GM10266 (cell line): ENCODE results near the gene FADS3.

Source experiments
- DNase-seq: peaks from one replicate; pipeline ENCODE4 v3.0.0; 2012; ENCODE audit errors: extremely low spot score
- TF ChIP-seq, protein P1 (sequence below): IDR thresholded peaks from 2 replicates; pipeline ENCODE4 v1.5.1; 2012; ENCODE audit warnings: mild to moderate bottlenecking, low read depth; ENCODE audit not compliant: control insufficient read depth, insufficient read depth; ENCODE audit errors: missing control alignments

Gene FADS3

GRCh38 chr11:61903845-61904244 is 12.5 kb upstream of the FADS3 start:
- DNase-seq, result no peak
- TF ChIP-seq, protein P1, sequence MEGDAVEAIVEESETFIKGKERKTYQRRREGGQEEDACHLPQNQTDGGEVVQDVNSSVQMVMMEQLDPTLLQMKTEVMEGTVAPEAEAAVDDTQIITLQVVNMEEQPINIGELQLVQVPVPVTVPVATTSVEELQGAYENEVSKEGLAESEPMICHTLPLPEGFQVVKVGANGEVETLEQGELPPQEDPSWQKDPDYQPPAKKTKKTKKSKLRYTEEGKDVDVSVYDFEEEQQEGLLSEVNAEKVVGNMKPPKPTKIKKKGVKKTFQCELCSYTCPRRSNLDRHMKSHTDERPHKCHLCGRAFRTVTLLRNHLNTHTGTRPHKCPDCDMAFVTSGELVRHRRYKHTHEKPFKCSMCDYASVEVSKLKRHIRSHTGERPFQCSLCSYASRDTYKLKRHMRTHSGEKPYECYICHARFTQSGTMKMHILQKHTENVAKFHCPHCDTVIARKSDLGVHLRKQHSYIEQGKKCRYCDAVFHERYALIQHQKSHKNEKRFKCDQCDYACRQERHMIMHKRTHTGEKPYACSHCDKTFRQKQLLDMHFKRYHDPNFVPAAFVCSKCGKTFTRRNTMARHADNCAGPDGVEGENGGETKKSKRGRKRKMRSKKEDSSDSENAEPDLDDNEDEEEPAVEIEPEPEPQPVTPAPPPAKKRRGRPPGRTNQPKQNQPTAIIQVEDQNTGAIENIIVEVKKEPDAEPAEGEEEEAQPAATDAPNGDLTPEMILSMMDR, result no peak

GRCh38 chr11:61902313-61902712 is 11.0 kb upstream of the FADS3 start:
- no peak for DNase-seq
- TF ChIP-seq, protein P1, result no peak

GRCh38 chr11:61901397-61901796 is 10.1 kb upstream of the FADS3 start:
- DNase-seq, result no peak
- TF ChIP-seq, protein P1, result no peak

DNA sequence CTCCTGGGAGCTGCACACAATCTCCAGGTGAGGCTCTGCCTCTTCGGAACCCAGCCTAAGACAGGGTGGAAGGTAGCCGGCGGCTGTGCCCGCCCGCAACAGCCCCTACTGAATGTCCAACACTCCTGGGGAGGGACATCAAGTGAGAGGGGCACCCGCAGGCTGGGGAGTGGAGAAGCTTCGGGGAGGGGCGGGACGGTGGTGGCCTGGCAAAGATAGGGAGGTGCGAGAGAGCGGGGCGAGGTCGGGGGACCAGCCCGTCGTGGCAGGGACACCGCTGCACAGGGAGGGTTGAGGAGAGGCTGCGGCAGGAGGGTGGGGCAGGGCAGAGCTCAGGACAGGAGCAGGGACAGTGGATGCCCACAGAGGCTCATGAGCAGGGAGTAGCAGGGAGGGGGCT is 8.9 kb upstream of the FADS3 start:
- TF ChIP-seq, protein P1, result no peak
- no peak for DNase-seq

DNA sequence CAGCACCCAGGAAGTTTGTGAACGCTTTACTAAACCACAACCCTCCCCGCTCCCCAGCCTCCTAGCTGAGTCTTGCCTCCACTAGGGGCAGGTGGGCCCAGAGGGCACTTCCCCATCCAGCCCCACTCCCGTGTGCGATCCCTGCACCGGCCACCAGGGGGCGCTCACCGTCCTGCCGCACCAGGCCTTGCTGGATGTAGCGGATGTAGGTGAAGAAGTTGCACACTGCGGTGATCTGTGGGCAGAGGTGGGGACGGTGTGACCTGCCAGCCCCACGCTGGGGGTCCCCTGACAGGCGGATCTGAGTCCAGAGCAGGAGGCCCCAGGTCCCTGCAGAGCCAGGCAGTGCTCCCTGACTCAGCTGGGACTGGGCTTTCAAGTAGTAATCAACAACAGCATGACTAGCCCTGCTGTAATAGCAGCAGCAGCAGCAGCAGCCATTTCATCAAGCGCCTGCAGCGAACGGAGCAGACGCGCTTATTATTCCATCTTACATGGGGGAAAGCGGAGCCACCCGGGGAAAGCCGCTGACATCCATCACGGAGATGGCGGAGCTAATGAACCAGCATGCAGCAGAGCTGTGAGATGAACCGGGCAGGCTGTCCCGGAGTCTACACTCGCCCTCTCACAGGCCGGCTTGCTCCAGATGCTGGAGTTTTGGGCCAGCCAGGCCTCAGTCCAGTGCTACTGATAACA is 7.9 kb upstream of the FADS3 start:
- DNase-seq, result peak; percentile 93
- TF ChIP-seq, protein P1, result peak; percentile 100

DNA sequence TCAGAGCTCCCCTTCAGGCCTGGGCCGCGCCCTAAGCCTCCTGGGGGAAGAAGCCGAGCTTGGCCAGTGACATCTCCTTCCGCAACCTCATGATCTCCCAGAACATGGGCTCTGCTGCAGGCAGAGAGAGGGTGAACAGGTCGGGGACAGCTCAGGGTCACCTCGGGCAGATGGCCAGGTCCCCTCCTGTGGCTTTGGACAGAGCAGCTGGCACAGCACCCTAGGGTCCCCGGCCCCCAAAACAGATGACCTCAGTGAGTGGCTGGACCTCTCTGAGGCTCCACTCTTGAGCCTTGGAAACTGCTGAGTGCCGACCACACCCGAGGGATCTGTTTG is 6.9 kb upstream of the FADS3 start:
- TF ChIP-seq, protein P1, result no peak

GRCh38 chr11:61897387-61898246 is 6.3 kb upstream of the FADS3 start:
- TF ChIP-seq, protein P1, result peak; percentile 89
- peak; percentile 88 for DNase-seq

More for the DNA sequence above, 6.9 kb upstream of the FADS3 start:
- DNase-seq, result no peak
